Fibroblast of lung (primary cell): ENCODE measurements around the gene ASAH2B.
"Not testable (repeated sequence)": the region's sequence is repeated elsewhere in the genome, so short reads cannot be mapped to it uniquely, and the experiment has no call there.

Source experiments
- EZH2 ChIP-seq: IDR thresholded peaks from 2 replicates; pipeline ENCODE4 v1.5.1; 2012; ENCODE audit warnings: low read length, control low read depth, mild to moderate bottlenecking; ENCODE audit errors: missing control alignments
- TF ChIP-seq, protein P1 (sequence below), 2 donors: IDR thresholded peaks in 1 of 2; conservative IDR thresholded peaks in 1 of 2; 1 replicate in 1 of 2; 2 replicates in 1 of 2; pipeline ENCODE4 v1.5.1; 2011 to 2012; ENCODE audit warnings: low read length in 2 of 2, control low read depth in 1 of 2, inconsistent platforms in 1 of 2, low read depth in 1 of 2, mild to moderate bottlenecking in 1 of 2

DNA sequence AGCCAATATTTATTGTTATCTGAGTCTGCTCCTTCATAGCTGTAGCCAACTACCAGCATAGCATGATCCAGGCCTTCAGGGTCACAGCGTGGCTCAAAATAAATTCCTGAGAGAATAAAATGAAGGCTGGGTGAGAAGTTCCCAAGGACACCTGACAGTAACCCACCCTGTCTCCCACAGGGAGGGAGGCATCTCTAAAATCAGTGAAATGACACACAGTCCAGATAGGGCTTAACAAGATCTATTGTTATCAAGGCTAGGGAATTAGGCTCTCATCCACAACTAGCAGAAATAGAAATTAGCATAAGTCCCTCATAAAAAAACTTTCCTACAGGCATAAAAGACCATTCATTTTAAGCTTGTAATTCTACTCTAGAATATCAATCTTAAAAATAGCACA lies 33.7 kb upstream of the ASAH2B start:
- TF ChIP-seq, protein P1, sequence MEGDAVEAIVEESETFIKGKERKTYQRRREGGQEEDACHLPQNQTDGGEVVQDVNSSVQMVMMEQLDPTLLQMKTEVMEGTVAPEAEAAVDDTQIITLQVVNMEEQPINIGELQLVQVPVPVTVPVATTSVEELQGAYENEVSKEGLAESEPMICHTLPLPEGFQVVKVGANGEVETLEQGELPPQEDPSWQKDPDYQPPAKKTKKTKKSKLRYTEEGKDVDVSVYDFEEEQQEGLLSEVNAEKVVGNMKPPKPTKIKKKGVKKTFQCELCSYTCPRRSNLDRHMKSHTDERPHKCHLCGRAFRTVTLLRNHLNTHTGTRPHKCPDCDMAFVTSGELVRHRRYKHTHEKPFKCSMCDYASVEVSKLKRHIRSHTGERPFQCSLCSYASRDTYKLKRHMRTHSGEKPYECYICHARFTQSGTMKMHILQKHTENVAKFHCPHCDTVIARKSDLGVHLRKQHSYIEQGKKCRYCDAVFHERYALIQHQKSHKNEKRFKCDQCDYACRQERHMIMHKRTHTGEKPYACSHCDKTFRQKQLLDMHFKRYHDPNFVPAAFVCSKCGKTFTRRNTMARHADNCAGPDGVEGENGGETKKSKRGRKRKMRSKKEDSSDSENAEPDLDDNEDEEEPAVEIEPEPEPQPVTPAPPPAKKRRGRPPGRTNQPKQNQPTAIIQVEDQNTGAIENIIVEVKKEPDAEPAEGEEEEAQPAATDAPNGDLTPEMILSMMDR (conservative IDR thresholded peaks at IDR 0.05 in 1 of 2, IDR thresholded peaks at IDR 0.05 in 1 of 2; ENCODE audit: low read depth in 1 of 2, low read length in 2 of 2) = not testable (repeated sequence)
- not testable (repeated sequence) for TF ChIP-seq EZH2
